GM19467 (cell line): Measurements from ENCODE around the gene RAB11FIP3.
"Not testable (repeated sequence)": the region's sequence is repeated elsewhere in the genome, so short reads cannot be mapped to it uniquely, and the experiment has no call there.

ENCODE experiments used
- ATAC-seq: cut with Tn5 transposase; IDR thresholded peaks from one replicate; pipeline ENCODE4 v1.9.1; 2021; ENCODE audit warnings: mild to moderate bottlenecking, moderate library complexity; ENCODE audit not compliant: unreplicated experiment

Gene RAB11FIP3

DNA sequence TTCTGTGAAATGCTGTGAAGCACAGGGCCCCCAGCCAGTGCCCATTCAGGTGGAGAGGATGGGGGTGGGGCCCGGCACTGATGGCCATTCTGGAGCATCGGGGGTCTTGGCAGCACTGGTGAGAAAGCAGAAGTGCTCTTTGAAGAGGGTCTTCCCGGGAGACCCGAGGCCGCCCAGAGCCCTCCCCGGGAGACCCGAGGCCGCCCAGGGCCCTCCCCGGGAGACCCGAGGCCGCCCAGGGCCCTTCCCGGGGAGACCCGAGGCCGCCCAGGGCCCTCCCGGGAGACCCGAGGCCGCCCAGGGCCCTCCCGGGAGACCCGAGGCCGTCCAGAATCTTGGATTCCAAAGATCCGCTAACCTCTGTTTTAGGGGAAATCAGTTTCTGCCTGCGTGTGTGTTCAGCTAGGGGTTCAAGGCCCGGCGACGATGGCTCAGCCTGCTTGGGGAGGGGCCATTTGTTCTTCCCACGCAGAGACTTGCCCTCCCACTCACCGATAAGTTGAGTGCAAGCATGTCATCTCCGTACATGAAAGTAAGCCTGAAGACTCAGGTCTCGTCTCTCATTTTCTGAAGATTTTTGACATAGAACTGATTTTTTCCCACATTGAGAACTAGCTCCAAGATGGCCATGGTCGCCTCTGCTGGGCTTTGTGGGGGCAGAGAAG is 66.9 kb downstream of the RAB11FIP3 start:
- ATAC-seq, result no peak

DNA sequence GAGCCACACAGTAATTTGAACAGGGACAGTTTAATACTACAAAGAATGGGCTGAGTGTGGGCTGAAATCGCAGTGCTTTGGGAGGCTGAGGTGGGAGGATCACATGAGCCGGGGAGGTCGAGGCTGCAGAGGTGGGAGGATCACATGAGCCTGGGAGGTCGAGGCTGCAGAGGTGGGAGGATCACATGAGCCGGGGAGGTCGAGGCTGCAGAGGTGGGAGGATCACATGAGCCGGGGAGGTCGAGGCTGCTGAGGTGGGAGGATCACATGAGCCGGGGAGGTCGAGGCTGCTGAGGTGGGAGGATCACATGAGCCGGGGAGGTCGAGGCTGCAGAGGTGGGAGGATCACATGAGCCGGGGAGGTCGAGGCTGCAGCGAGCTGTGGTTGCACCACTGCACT is 69.2 kb downstream of the RAB11FIP3 start:
- not testable (repeated sequence) for ATAC-seq

DNA sequence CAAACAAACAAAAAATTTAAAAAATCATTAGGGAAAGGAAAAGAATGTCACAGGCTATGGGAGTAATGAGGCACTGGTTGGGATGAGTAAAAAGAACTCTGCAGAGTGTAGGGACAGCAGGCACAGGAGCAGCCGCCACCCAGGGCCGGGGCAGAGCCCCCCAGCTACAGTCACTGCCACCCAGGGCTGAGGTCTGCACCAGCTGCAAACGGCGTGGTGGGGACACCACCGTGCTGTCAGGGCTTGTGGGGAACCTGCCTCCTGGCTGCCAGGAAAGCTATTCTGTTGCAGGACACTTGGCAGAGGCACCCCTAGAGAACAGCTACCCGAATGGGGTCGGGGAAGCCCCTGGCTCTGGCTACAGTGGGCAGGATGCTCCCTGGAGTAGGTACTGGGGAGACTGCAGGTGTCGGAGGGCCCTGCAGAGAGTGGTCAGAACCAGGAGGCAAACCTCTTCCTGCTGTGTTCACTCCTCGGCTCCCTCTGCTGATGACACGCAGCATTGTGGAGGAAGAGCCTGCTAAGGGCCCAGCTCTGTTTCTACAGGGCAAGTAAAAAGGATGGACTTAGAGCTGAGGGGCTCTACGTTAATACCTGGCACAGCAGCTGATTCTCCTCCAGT is 69.8 kb downstream of the RAB11FIP3 start:
- no peak for ATAC-seq

DNA sequence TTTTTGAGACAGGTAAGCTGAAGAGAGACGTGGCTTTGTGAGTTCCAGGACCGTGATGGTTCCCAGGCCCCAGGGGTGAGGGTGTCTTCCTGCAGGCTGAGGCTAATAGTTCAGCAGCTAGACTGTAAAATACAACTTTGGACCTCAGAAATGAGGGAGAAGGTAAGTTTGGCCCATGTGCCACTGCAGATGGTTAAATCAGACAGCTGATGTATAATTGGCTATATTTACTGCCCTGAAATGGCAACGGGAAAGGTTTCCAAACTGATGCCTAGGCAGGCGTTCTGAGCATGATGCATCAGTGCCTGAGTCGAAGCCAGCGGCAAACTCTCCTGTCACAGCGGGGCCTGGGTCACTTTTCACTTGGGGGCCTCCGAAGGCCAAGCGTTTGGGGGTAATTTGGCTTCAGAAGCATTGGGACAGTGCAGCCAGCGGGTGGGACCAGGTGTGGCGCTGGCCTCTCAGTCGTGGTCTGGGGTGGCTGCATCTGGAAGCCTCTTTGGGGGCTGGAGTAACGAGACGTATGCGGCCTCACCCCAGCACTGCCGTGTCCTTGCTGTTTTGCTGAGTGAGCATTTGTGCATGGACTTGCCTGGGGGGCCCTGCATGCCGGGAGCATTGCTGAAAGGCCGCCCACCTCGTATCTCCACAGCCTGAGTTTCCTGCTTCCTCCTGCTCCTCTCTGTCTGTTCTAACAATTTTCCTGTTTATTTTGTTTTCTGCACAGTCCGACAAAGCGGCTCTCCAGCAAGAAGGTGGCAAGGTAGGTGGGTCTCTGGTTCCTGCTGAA is 70.8 kb downstream of the RAB11FIP3 start:
- ATAC-seq, result no peak

DNA sequence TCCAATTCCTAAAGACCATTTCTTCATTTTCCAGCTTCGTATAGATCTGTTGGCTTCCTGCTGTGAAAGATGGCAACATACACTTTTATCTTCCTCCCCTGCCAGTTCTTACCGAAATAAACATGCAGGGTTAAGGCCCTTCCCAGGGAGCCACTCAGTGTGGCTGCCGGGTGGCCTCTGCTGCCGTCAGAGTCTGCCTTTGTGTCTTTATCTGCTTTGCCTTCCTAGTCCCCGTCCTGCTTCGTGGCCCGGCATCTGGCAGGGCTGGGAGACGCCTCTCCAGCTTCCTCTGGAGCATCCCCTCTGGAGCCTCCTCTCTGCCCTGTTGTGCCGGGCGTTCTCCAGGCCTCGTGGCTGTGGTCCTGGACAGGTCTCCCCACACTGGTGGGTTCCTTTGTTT is 71.8 kb downstream of the RAB11FIP3 start:
- ATAC-seq, result no peak

DNA sequence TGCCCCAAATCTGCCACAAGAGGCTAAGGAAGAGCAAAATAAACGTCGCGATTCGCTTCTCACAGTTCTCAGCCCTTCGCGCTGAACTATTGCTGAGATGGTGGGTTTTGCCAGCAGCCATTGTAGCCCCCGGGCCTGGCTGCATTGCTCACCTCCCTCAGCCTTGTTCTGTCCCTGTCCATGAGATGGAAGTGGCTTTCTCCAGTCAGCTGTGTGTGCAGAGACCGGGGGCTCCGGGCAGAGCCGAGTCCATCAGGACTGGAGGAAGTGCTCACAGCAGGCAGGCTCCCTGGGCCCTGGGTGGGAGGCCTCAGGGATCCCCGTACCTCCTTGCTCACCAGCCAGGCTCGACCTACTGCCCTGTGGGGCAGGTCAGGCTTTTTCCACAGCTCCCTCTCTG is 74.5 kb downstream of the RAB11FIP3 start:
- ATAC-seq, result no peak

DNA sequence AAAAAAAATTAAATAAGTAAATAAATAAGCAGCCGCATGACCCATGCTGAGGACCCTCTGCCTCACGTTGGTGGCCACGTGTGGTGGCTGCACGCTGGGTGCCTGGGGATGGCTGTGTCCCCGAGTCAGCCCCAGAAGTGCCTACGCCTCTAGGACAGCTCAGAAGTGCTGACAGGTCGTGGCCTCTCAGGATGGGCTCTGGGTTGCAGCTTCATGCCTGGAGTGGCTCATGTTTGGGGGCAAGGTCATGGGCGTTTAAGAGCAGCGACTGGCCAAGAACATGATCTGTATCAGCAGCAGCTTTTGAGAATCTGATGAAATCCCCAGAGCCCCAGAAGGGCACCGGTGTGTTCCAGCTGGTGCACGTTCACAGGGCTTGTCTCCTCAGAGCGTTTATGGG is 75.3 kb downstream of the RAB11FIP3 start:
- ATAC-seq, result no peak

DNA sequence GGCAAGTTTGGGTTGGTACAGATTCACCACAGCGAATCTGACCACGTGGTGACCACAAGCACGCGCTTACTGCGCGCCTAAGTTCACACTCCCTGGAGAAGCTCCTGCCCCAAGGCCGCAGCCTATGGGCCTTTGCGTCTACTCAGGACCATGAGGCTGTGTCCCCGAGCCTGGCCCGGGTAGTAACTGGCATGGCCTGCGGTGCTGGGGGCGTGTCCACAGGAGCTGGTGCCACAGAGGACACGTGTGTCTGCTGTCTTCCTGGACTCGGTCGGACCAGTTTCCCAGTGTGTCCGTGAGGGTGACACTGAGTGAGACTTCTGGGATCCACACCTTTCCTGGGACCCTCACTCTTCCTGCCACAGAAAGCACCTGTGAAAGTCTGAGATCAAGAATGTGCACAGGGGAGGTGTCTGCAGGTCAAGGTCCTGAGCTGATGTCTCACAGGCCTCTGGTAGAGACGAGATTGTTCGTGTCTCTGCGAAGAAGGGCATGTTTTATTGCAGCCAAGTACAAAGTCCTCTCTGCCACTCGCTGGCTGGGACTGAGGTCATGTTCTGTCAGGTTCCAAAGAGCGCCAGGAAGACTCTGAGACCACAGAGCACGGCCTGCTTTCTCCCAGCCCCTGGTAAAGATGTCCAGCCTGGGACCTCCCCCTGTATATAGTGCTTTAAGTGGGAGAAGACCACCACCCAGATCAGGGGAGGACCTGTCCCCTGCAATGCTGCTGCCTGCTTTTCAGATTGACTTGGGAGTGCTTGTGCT is 76.9 kb downstream of the RAB11FIP3 start:
- no peak for ATAC-seq

DNA sequence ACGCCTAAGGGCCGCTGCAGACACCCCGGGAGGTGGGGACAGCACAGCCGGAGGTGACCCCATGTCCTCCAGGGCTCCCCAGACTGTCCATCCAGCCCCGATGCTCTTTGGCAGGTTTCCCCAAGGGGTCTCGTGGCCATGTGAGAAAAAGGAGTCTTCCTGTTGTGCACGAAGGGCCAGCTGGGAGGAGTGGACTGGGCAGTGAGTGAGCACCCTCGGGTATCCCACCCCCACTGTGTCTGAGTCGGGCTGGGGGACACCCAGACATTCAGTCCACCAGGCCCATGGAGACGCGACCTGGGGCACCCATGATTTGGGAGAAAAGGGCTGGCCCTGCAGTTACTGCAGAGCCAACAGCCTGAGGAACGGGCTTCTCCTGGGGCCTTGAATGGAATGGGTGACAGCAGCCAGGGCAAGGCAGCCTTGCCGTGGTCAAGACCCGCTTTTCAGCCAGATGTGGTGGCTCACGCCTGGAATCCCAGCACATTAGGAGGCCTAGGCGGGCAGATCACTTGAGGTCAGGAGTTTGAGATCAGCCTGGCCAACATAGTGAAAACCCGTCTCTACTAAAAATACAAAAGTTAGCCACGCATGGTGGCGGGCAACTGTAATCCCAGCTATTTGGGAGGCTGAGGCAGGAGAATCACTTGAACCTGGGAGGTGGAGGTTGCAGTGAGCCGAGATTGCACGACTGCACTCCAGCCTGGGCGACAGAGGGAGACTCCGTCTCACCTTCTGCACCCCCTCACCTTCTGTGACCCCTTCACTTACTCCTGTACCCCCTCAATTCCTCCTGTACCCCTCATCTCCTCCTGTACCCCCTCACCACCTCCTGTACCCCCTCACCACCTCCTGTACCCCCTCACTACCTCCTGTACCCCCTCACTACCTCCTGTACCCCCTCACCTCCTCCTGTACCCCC is 78.0 kb downstream of the RAB11FIP3 start:
- no peak for ATAC-seq

DNA sequence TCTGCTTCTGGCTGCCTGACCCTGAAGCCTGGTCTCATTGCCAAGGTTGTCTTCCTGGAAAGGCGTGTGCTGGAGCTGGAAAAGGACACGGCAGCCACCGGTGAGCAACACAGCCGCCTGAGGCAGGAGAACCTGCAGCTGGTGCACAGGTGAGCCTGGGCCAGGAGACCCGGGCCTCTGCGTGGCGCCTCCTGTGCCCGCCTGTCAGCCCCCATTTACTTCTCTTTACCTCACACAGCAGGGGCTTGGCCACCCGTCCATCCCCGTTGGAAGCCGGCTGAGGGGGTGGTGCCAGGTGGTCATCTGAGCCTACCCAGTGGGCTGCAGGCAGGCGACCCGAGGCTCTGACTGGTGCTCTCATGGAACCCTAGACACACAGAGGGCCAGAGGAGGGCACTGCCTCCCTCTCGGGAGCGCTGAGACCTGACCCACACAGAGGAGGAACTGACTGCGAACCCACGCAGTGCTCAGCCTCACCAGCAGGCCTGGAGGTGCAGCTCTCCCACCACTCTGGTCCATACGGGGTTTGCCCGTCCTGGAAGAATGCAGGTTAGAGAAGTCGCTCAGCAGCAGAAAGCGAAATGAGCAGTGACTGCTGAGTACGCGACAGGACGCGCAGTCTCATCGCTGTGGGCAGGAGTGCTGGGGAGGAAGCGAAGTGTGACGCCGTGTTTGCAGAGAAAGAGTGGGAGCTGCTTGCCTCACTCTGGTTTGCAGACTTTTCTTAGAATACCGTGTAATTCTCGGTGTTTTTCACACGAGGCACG is 80.2 kb downstream of the RAB11FIP3 start:
- no peak for ATAC-seq

DNA sequence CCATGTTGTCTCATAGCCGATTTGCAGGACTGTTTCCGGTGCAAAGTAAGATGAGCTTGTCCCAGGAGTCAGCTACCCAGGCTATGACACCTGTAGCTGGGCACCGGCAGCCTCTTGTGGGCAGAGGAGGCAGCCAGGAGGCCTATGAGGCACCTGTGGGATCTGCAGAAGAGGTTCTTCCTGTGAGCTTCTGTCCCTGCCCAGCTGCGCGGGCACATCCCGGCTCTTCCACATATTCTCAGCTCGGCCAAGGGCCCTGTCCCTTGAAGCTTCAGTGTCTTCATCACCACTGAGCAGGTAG is 80.7 kb downstream of the RAB11FIP3 start:
- no peak for ATAC-seq

DNA sequence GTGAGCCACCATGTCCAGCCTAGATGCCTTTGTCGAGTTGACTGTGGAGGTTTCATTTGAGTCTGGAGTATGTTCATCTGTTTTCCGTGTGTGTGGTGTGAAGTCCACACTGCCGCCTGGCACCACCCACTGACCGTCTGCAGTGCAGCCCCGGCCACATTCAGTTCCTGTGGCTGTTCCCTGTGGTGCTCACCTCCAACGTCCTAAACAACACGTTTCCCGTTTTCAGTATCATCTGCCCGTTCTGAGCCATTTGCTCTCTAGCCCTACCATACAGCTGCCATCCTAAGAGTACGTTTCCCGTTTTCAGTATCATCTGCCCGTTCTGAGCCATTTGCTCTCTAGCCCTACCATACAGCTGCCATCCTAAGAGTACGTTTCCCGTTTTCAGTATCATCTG is 82.1 kb downstream of the RAB11FIP3 start:
- ATAC-seq, result not testable (repeated sequence)

DNA sequence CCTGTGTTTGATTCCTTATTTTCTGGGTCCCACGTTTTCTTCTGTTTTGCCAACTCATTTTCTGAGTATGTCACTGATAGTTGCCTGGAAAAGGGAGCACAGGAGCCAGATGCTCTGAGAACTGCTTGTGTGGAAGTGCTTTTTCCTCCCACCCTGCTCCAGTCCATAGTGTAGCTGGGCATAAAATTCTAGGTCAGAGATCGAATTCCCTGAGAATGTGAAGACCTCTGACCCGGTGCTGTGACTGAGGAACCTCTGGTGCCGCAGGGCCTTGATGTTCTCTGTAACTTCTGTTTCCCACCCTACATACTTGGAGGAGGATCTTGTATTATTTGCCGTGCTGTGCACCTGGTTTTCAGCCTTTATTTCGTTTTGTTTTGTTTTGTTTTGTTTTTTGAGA is 82.5 kb downstream of the RAB11FIP3 start:
- no peak for ATAC-seq

DNA sequence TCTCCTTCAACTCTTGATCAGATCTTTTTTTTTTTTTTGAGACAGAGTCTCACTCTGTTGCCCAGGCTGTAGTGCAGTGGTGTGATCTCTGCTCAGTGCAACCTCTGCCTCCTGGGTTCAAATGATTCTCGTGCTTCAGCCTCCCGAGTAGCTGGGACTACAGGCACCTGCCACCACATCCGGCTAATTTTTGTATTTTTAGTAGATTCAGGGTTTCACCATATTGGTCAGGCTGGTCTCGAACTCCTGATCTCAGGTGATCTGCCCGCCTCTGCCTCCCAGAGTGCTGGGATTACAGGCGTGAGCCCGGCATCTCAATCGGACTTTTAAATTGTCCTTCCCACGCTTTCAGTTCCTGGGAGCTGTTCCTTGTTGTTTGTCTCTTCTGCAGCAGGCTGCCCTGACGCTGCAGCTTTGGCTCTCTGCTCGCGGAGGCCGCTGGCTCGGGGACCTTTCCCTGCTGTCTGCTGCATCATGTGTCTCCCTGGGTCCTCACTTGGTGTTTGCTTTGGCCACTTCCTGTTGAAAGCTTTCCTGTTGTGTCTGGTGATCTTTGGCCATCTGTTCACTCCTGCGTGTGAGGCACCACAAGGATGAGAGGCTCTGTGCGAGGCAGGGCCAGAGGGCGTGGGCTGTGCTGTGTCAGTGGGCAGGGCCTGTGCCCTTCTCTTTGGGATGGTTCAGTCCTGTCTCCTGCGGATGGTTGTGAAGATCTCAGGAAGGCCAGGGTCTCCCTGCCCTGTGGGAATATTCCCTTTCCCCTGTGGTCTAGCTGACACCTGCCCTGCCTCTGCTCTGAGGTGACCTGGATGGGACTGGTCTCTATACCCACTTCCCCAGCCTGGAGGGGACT is 83.7 kb downstream of the RAB11FIP3 start:
- no peak for ATAC-seq

DNA sequence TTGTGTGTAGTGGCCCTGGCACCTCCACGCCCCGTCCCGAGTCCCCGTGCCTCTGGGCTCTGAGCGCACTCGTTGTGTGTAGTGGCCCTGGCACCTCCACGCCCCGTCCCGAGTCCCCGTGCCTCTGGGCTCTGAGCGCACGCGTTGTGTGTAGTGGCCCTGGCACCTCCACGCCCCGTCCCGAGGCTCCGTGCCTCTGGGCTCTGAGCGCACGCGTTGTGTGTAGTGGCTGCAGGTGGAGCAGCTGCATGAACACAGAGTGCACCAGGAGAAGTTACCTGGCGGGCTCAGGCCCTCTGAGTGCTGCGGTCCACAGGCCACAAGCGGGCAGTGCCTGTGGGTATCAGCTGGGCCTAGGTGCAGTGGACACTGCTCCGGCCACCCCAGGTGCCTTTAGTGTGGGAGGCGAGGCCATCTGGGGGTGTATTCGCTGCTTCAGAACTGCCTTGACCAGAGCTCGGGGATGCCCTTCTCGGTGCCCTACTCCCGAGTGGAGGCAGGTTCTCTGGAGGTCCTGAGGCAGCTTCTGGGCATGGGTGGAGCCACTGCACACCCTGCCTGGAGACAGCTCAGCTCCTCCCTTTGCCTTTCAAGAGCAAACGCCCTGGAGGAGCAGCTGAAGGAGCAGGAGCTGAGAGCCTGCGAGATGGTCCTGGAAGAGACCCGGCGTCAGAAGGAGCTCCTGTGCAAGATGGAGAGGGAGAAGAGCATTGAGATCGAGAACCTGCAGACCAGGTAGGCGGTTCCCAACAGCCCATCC is 84.8 kb downstream of the RAB11FIP3 start:
- ATAC-seq, result no peak

DNA sequence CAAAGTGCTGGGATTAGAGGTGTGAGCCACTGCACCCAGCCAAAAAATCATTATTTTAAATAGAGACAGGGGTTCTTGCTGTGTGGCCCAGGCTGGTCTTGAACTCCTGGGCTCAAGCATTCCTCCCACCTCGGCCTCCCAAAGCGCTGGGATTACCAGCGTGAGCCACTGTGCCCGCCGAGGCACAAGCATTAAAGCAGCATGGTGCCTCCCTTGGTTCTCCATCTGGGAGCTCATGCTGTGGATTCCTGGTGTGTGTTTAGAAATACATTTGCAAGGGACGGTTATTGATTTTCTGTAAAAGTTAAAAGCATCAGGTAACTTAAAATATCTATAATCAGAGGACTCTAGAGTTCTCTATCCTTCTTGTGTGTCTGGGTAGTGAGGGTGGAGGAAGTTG is 87.4 kb downstream of the RAB11FIP3 start:
- ATAC-seq, result no peak

DNA sequence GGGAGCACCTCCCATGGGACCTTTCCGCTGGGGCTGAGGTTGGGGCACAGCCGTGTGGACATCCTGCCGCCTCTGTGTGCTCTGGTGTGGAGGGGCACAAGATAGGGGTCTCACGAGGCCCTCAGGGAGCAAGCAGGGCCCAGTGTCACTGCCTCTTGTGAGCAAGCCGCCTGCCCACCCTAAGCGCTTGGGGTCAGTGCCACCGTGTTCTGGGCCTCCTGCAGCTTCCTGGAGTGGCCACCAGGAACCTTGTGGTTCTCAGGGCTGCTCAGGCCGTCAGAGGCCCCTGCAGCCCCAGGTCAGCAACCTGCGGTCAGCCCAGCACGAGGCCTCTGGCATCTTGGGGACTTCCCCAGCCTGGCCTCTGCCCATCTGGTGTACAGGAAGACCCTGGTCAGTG is 88.5 kb downstream of the RAB11FIP3 start:
- no peak for ATAC-seq
